ENCODE measurements around the gene CCDC85A.

CCDC85A gene

DNA sequence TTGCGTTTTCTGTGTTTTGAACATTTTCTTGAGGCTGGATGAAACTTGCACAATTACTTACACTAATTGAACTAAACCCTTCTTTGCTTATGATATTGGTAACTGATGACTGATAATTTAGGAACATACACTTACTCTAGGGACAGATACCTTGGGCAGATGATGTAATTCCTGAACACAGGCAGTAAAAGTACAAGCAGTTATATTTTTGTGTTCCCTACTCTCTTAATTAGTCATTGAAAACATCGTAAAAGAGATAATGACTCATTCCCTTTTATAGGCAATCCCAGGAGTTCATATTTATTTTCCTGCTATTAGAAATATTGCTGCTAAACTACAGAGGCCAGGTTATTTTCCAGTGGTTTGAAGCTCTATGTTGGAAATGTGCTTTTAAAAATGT is 46.4 kb downstream of the CCDC85A start:
- TF ChIP-seq, protein P1, sequence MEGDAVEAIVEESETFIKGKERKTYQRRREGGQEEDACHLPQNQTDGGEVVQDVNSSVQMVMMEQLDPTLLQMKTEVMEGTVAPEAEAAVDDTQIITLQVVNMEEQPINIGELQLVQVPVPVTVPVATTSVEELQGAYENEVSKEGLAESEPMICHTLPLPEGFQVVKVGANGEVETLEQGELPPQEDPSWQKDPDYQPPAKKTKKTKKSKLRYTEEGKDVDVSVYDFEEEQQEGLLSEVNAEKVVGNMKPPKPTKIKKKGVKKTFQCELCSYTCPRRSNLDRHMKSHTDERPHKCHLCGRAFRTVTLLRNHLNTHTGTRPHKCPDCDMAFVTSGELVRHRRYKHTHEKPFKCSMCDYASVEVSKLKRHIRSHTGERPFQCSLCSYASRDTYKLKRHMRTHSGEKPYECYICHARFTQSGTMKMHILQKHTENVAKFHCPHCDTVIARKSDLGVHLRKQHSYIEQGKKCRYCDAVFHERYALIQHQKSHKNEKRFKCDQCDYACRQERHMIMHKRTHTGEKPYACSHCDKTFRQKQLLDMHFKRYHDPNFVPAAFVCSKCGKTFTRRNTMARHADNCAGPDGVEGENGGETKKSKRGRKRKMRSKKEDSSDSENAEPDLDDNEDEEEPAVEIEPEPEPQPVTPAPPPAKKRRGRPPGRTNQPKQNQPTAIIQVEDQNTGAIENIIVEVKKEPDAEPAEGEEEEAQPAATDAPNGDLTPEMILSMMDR (IDR thresholded peaks at IDR 0.05), result no peak

DNA sequence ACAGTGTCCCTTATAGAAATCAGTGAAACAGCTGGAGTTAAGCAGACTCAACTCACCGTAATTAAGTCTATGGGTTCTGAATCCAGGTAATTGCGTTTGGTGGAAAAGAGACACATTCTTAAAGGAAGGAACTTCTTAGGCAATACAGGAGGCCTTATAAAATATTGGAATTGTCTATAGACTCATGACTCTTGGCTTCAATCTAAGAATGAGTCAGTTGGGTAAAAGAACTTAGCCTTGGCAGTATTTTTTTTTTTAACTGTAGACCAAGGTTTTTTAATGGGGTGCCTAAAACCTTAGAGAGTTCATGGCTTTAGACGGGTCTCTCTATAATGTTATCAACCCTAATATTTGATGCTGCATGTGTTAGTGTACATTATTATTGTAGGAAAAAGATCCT is 47.6 kb downstream of the CCDC85A start:
- TF ChIP-seq, protein P1 (IDR thresholded peaks at IDR 0.05), result no peak

DNA sequence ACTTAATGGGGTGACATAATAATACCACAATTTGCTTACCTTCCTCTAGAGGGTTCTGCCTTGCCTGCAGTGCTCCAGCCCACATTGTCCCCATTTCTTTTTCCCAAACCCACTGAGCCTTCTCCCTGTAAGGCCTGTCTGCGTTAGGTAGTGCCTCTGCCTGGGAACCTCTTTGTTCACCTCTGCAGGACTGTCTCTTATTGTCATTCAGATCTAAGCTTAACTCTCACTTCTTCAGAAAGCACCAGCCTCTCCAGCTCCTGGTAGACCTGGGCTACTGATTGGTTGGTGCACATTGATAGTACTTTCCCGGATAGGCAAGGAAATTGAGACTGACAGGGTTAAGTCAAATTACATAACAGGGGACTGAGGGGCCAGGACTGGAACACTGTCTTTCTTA is 49.1 kb downstream of the CCDC85A start:
- TF ChIP-seq, protein P1 (IDR thresholded peaks at IDR 0.05), result no peak

DNA sequence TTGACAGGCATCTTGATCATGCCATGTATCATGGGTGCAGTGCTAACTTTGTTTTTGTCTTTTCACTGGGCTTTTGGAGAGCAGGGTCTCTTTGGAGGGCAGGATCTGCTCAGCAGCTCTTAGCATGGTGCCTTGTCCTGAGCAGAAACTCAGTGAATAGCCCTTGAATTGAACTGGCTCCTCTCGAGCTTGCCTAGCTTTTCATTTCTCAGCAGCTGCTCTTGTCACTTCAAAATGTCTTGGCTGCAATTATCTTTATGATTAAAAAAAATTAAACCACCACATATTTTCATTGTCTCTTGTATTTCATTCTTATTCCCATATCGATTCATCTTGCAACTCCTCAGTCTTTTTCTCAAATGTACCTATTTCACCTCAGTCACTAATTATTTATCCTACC is 50.5 kb downstream of the CCDC85A start:
- TF ChIP-seq, protein P1 (IDR thresholded peaks at IDR 0.05), result no peak

DNA sequence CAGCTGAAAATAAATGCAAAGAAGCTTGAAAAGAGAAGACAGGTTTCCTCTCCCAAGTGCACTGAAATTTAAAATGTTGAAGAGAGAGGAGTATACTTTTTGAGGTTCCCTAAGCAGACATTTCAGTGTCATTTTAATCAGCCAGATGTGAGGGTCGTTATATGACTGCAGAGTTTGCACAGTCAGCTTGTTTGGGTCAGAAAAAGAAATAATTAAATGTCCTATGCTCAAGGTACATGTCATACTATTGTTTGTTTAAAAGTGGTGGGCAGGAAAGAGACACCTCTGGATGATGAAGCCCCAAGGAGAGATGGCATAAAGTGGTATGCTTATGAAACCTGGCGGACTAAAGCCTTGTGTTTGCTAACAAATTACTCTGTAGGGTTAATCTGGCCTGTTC is 55.2 kb downstream of the CCDC85A start:
- TF ChIP-seq, protein P1 (IDR thresholded peaks at IDR 0.05), result no peak

DNA sequence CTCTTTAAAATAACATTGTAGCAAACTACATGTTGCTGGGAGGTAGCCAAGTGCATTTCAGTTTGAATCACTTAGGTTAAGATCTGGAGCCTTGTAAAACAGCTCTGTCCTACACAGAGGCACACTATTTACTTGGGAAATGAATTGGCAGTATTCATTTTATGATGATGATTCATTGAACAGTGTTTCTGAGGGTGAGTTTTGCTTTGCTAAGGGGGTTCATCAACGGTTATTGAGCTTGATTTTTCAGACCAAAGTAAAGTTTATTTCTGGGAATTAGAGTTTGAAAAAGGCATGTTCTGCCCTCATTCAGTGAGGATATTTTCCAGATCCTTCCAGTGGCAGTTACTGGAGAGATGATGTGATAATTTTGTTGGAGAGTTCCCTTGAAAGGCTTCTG is 55.6 kb downstream of the CCDC85A start:
- TF ChIP-seq, protein P1 (IDR thresholded peaks at IDR 0.05), result no peak

DNA sequence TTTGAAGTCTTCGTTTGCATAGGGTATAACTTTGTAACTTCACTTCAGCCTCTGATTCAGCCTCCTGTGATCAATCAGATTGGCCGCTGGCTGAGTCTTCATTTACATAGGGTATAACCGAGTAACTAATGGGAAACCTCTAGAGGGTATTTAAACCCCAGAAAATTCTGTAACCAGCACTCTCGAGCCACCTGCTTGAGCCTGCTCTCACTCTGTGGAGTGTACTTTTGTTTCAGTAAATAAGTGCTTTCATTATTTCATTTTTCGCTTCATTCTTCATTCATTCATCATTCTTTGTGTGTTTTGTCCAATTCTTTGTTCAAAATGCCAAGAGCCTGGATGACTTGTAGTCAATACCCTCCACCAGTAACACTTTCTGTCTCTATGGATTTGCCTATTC is 56.4 kb downstream of the CCDC85A start:
- TF ChIP-seq, protein P1 (IDR thresholded peaks at IDR 0.05), result no peak

DNA sequence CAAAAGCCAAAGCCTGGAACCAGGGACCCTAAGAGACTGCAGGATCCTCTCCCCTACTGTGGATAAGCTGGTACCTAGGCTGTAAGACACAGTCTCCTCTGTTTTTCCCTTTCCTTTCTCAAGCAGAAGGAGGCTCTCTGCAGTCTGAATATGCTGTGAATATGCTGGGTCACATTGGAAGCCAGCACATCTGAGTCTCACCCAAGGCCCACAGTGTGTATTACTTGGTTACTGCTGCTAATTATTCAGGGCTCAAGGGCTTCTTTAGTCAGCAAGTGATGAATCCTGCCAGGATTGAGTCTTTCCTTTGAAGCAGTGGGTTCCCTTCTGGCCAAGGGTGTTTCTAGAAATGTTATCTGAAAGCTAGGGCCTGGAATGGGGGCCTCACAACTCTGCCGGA is 60.7 kb downstream of the CCDC85A start:
- TF ChIP-seq, protein P1 (IDR thresholded peaks at IDR 0.05), result no peak
